Myocyte (in vitro differentiated cells): ENCODE results near the gene CEP41. TPM values are rescaled to one million over a fixed set of nuclear protein-coding genes. Genes with fewer than 3 reads are reported as not detected.

Experiments
- DNase-seq: peaks from one replicate; pipeline ENCODE4 v3.0.0-alpha.2; 2012; ENCODE audit warnings: low read depth
- total RNA-seq: library from RNA; depleted of rRNA; stranded (reverse); fragments of >200 nt; gene quantifications from 2 replicates; pipeline ENCODE4 v1.2.3, GENCODE V29; 2014

Gene CEP41
- total RNA-seq, 1 donor from 2014 or later, result 10.6 TPM

GRCh38 chr7:130420943-130421578 lies 19.8 kb downstream of the CEP41 start:
- DNase-seq, result no peak

GRCh38 chr7:130419658-130420057 lies 21.2 kb downstream of the CEP41 start:
- no peak for DNase-seq

GRCh38 chr7:130418306-130418705 lies 22.5 kb downstream of the CEP41 start:
- DNase-seq, result no peak

GRCh38 chr7:130417213-130417612 lies 23.6 kb downstream of the CEP41 start:
- DNase-seq, result no peak

DNA sequence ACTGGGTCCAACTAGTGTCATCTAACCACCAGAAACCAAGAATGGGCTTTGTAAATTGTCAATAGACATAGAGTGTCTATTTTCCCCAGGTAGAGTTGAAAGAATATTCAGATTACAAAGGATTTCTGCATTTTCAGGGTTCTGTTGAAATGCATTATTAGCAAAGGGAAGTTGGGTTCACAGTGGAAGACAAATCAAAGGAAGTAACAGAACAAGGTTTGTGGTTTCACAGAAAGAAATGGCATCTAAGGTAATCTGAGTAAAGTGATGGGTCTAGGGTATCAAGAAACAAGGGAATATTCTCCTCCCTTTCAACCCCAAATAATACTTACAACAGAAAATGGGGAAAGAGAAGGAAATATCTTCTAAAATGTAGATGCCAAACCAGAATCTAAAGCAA lies 25.8 kb downstream of the CEP41 start:
- no peak for DNase-seq

DNA sequence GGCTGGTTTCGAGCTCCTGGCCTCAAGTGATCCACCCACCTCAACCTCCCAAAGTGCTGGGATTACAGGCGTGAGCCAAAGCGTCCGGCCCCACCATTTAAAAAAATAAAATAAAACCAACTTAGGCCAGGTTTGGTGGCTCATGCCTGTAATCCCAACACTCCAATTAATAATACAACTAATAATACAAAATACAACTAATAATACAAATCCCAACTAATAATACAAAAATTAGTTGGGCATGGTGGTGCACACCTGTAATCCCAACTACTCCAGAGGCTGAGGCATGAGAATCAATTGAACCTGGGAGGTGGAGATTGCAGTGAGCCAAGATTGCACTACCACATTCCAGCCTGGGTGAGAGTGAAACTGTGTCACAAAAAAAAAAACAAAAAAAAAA lies 27.6 kb downstream of the CEP41 start:
- no peak for DNase-seq

DNA sequence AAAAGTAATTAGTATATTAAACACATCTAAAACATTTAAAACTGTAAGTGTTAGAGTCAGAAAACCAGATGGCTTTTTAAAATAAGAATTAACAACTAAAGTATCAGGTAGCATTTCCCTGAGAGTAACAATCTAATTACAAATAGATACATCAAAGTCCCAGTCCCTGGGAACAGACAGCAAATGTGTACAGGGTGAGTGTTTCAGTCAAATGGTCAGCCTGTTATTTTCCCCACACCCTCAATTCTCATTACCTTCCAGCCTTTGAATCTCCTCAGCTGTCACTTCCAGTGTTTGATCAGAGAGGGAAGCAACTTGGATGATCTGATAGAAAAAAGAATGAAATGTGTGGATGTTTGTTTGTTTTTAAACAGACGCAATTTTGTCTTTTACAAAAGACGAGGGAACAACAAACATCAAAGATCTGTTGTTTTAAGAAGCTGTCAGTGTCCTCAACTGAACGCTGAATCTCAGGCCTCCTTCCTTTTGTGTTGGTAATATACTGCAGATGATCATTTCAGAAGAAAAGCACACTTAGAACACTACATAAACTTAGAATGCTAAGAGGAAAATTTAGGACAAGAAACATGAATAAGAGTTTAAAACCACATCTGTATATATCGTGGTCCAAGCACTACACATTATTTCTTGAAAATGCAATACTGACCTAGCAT lies 29.8 kb downstream of the CEP41 start:
- DNase-seq, result no peak

GRCh38 chr7:130409712-130410072 lies 31.1 kb downstream of the CEP41 start:
- DNase-seq, result no peak

- no peak for DNase-seq
These were observed 31.6 kb downstream of the CEP41 start for GRCh38 chr7:130409067-130409711.

GRCh38 chr7:130405003-130405402 lies 35.8 kb downstream of the CEP41 start:
- no peak for DNase-seq

- DNase-seq, result no peak
These were observed 39.2 kb downstream of the CEP41 start for GRCh38 chr7:130401578-130401977.

GRCh38 chr7:130401101-130401500 lies 39.7 kb downstream of the CEP41 start:
- DNase-seq, result no peak

- DNase-seq, result peak; percentile 30
These were observed 40.7 kb downstream of the CEP41 start for GRCh38 chr7:130400120-130400572.

DNA sequence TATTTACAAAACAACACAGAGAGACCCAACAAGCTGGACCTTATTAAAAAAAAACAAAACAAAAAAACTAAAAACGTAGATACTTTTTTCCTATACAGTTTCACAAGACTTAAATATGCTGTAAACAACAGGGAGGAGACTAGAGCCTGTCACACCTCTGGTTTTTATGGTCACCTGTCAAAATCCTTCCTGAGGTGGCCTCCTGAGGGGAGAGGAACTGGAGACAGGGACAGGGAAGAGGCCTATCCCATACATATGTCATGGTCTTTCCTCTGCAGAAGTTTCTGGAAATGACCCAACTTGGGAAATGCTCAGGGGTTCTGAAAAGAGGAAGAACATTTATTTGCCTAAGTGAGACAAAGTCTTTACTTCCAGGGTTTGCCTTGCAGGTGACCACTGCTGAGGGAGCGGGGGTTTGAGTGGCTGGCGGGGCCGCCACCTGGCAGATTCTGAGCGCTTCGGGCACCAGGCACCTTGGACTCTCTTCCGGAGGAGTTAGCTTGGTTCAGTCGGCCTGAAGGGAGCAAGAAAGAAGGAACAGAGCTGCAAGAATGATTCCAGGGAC lies 42.2 kb downstream of the CEP41 start:
- no peak for DNase-seq

DNA sequence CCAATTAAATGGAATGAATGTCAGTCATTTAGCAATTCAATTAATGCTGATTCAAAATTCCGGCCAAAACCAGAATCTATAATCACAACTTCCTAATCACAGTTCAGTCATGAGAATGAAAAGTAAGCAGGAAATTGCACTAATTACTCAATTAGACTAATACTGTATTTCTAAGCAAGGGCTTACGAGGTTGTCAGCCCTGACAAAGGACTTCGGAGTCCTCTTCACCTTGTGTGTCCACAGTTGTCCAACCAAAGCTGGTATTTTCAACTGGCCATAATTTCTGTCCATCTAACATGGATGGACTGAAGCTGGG lies 43.1 kb downstream of the CEP41 start:
- no peak for DNase-seq

DNA sequence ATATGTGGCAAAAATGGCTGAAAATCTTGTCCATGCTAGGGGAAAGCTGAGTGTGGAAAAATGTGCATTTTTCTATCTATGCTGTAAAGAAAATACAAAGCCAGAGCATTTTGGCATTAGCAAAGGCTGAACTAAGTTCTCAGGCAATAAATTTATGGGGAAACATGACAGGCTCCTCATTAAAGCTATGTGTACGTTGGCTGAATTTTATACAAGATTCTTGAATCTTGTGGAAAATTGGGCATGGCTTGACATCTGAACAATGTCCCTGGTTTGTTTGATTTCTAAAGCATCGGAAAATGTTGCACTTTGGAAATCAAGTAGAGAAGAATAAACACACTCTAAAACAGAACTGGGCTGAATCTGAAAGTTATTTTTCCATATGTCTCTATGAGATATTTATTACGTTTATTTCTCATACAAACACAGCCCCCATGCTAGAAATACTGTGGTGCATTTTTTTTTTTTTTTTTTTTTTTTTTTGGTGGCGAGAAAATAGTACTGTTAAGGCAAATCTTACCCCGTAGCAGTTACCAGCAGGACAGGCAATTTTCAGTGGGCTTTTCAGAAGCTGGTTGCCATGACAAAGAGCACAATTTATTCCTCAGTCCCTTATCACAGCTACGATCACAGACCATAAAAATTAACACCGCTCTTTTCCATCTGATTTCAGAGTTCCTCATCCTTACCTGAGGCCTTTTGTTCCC lies 43.6 kb downstream of the CEP41 start:
- DNase-seq, result no peak

DNA sequence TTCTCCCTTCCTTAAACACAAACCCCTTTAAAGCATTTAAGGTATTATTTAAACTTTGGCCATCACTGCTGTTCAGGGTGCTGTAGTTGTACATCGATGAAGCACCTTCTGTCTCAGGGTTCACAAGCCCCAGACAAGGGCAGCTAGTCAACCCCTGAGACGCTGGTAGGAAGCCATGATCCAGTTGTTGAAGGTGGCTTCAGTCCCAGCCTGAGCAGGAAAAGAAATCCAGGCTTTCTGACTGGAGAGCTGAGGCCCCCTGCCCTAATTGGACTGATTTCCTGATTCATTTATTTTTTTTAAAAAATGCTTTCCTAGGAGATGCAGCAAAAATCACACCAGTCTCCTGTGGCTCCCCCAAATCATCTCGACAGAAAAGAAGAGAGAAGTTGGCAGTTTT lies 44.7 kb downstream of the CEP41 start:
- no peak for DNase-seq

- no peak for DNase-seq
These were observed 45.4 kb downstream of the CEP41 start for GRCh38 chr7:130395421-130395820.

- no peak for DNase-seq
These were observed 46.2 kb downstream of the CEP41 start for GRCh38 chr7:130394421-130395195.

- no peak for DNase-seq
These were observed 46.9 kb downstream of the CEP41 start for GRCh38 chr7:130393841-130394411.

- peak; percentile 57 for DNase-seq
These were observed 47.7 kb downstream of the CEP41 start for GRCh38 chr7:130393101-130393561.
